Gastroesophageal sphincter (tissue), 4 donors: ENCODE results near the gene TNKS1BP1. TPM values are rescaled to one million over a fixed set of nuclear protein-coding genes. Genes with fewer than 3 reads are reported as not detected.
"Not testable (repeated sequence)": the region's sequence is repeated elsewhere in the genome, so short reads cannot be mapped to it uniquely, and the experiment has no call there.

Experiments used
- ATAC-seq: fragments of 150-250 bp; one replicate; pipeline ENCODE4 v1.9.1; 2016; ENCODE audit warnings: mild to moderate bottlenecking, moderate library complexity
- H3K27ac ChIP-seq, 4 donors: fragments of 200-600 bp; sonication (generic) in 3 of 4; 1 replicate in 3 of 4; 2 replicates in 1 of 4; pipeline ENCODE4 v1.5.1; 2016 to 2019
- H3K27me3 ChIP-seq: fragments of 200-600 bp; sonication (generic); one replicate; pipeline ENCODE4 v1.5.1; 2019
- H3K36me3 ChIP-seq, 2 donors: fragments of 200-600 bp; sonication (generic); one replicate each; pipeline ENCODE4 v1.5.1; 2019; ENCODE audit warnings: control low read depth in 1 of 2
- H3K4me1 ChIP-seq, 3 donors: fragments of 200-600 bp; sonication (generic); 1 replicate in 2 of 3; 2 replicates in 1 of 3; pipeline ENCODE4 v1.5.1; 2016 to 2019; ENCODE audit warnings: control low read depth in 2 of 3
- H3K4me3 ChIP-seq, 2 donors: fragments of 200-600 bp; sonication (generic); one replicate each; pipeline ENCODE4 v1.5.1; 2019; ENCODE audit warnings: mild to moderate bottlenecking in 1 of 2, moderate library complexity in 1 of 2
- H3K9me3 ChIP-seq, 3 donors: fragments of 200-600 bp; sonication (generic); one replicate each; pipeline ENCODE4 v1.5.1; 2017 to 2019; ENCODE audit warnings: control low read depth in 2 of 3
- EP300 ChIP-seq: sonication (generic); formaldehyde crosslinking; IDR thresholded peaks from one replicate; pipeline ENCODE4 v1.6.1; 2017; ENCODE audit warnings: antibody characterized with exemption, mild to moderate bottlenecking
- POLR2A ChIP-seq, 2 donors: fragments of 450-650 bp; IDR thresholded peaks; one replicate each; pipeline ENCODE4 v1.6.1; 2017; ENCODE audit warnings: antibody characterized with exemption in 2 of 2, mild to moderate bottlenecking in 2 of 2, moderate library complexity in 1 of 2
- POLR2AphosphoS5 ChIP-seq: sonication (generic); formaldehyde crosslinking; IDR thresholded peaks from one replicate; pipeline ENCODE4 v1.6.1; 2017; ENCODE audit warnings: antibody characterized with exemption
- WGBS, 2 donors: methylation state at CpG; one replicate each; pipeline ENCODE4 v1.1.5; 2018; ENCODE audit warnings: low coverage in 1 of 2; 5-methylcytosine and 5-hydroxymethylcytosine counted together
- total RNA-seq, 4 donors: library from RNA; depleted of rRNA; stranded (reverse); fragments of >200 nt; gene quantifications; one replicate each; pipeline ENCODE4 v1.1.0, GENCODE V29; 2016
- TF ChIP-seq, protein P1 (sequence below), 4 experiments: fragments of 200-600 bp in 2 of 4; fragments of 450-650 bp in 2 of 4; sonication (generic) in 1 of 4; IDR thresholded peaks; one replicate each; pipeline ENCODE4 v1.5.1; 2017 to 2019; ENCODE audit warnings: antibody characterized with exemption in 4 of 4, mild to moderate bottlenecking in 2 of 4, moderate library complexity in 2 of 4

Gene TNKS1BP1
- total RNA-seq, 4 donors from 2014 or later: 95.6 to 130 (median 108) TPM

DNA sequence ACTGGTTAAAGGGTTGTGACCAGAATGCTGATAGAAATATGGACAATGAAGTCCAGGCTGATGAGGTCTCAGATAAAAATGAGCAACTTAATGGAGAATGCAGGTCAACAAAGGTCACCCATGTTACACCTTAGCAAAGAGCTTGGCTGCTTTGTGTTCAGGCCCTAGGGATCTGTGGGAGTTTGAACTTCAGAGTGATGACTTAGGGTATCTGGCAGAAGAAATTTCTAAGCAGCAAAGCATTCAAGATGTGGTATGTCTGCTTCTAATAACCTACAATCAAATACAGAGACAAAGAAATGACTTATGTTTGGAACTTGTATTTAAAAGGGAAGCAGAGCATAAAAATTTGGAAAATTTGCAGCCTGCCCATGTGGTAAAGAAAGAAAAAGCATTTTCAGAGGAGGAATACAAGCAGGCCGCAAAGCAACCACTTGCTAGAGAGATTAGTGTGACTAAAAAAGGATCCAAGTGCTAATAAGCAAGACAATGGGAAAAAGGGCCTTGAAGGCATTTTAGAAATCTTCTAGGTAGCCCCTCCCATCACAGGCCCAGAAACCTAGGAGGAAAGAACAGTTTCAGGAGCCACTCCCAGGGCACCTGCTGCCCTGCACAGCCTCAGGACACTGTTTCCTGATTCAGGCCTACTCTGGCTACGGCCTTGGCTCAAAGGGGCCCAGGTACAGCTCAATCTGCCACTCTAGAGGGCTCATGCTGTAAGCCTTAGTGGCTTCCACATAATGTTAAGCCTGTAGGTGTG is 41.3 kb downstream of the TNKS1BP1 start:
- H3K27me3 ChIP-seq: no peaks in the 10 kb centered on the region
- 88 to 100% methylated on average over 1 of the region's 2 CpGs for WGBS, 2 donors
- H3K4me3 ChIP-seq: no peak overlapping the region
- ATAC-seq: no peak
- H3K4me1 ChIP-seq: peaks cover 0 to 9% (median 0%) of the 10 kb centered on the region in 3 donors
- TF ChIP-seq, protein P1, sequence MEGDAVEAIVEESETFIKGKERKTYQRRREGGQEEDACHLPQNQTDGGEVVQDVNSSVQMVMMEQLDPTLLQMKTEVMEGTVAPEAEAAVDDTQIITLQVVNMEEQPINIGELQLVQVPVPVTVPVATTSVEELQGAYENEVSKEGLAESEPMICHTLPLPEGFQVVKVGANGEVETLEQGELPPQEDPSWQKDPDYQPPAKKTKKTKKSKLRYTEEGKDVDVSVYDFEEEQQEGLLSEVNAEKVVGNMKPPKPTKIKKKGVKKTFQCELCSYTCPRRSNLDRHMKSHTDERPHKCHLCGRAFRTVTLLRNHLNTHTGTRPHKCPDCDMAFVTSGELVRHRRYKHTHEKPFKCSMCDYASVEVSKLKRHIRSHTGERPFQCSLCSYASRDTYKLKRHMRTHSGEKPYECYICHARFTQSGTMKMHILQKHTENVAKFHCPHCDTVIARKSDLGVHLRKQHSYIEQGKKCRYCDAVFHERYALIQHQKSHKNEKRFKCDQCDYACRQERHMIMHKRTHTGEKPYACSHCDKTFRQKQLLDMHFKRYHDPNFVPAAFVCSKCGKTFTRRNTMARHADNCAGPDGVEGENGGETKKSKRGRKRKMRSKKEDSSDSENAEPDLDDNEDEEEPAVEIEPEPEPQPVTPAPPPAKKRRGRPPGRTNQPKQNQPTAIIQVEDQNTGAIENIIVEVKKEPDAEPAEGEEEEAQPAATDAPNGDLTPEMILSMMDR (IDR thresholded peaks at IDR 0.05): no peak
- TF ChIP-seq EP300 (no peak), POLR2AphosphoS5 (no peak), POLR2A (IDR thresholded peaks at IDR 0.05) (no peak)
- no peaks in the 10 kb centered on the region for H3K9me3 ChIP-seq
- H3K36me3 ChIP-seq: no peaks in the 10 kb centered on the region
- no peak overlapping the region for H3K27ac ChIP-seq

DNA sequence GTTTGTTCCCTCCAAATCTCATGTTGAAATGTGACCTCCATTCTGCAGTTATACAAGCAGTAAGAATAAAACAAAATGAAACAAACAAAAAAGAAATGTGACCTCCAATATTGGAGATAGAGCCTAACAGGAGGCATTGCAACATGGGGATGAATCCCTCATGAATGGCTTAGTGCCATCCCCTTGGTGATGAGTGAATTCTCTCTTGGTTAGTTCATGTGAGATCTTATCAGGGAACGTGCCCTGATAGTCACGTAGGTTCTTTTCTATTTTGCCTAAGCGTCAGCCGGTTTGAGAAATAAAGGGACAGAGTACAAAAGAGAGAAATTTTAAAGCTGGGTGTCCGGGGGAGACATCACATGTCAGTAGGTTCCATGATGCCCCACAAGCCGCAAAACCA is 43.2 kb downstream of the TNKS1BP1 start:
- ATAC-seq, H3K27ac ChIP-seq: not testable (repeated sequence)
- WGBS, 2 donors: 89 to 94% methylated on average over 4 of the region's 6 CpGs

DNA sequence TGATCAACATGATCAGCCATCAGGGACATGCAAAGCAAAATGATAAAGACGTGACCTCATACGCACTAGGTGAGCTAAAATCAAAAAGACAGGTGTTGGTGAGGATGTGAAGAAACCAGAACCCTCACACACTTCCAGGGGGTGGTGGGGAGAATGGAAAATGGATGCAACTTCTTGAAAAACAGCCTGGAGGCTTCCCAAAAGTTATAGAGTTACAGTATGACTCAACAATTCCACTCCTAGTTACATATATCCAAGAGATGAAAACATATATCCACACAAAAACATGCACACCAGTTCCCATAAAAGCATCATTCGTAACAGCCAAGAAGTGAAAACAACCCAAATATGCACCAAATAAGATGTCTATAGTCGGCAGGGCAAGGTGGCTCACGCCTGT is 45.6 kb downstream of the TNKS1BP1 start:
- TF ChIP-seq POLR2AphosphoS5: no peak
- no peak for TF ChIP-seq EP300
- TF ChIP-seq, protein P1 (IDR thresholded peaks at IDR 0.05): no peak
- TF ChIP-seq POLR2A (IDR thresholded peaks at IDR 0.05): no peak
- Histone ChIP-seq H3K27ac (peak overlapping the region in 2 of 4 donors; percentile 39 to 80), H3K27me3 (no peaks in the 10 kb centered on the region), H3K9me3 (no peaks in the 10 kb centered on the region), H3K4me3 (no peak overlapping the region), H3K36me3 (no peaks in the 10 kb centered on the region), H3K4me1 (peaks cover 6 to 27% (median 13%) of the 10 kb centered on the region in 3 donors)
- ATAC-seq: no peak
- 82 to 93% methylated on average over 4 to 5 of the region's 5 CpGs for WGBS, 2 donors

More for the DNA sequence above, 43.2 kb downstream of the TNKS1BP1 start:
- H3K27me3 ChIP-seq, H3K4me3 ChIP-seq, H3K36me3 ChIP-seq, H3K9me3 ChIP-seq: not testable (repeated sequence)
- peaks cover 6 to 27% (median 13%) of the 10 kb centered on the region in 3 donors for H3K4me1 ChIP-seq

DNA sequence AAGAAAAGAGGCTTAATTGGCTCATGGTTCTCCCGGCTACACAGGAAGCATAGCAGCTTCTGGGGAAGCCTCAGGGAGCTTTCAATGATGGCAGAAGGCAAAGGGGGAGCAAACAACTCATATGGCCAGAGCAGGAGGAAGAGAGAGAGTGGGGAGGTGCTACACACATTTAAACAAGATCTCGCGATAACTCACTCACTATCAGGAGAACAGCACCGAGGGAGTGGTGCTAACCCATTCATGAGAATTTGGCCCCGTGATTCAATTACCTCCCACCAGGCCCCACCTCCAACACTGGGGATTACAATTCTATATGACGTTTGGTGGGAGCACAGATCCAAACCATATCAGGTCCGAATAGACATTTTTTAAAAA is 46.0 kb downstream of the TNKS1BP1 start:
- H3K27me3 ChIP-seq: no peaks in the 10 kb centered on the region
- TF ChIP-seq, protein P1 (IDR thresholded peaks at IDR 0.05): no peak
- no peak for TF ChIP-seq EP300
- TF ChIP-seq POLR2AphosphoS5: no peak
- TF ChIP-seq POLR2A (IDR thresholded peaks at IDR 0.05): no peak
- peaks cover 0 to 3% (median 0%) of the 10 kb centered on the region in 3 donors for H3K9me3 ChIP-seq
- ATAC-seq: no peak
- H3K4me3 ChIP-seq: no peak overlapping the region
- H3K4me1 ChIP-seq: peaks cover 6 to 27% (median 13%) of the 10 kb centered on the region in 3 donors
- H3K27ac ChIP-seq: peak overlapping the region in 3 of 4 donors; percentile 39 to 80 (median 72)
- 78 to 85% methylated on average over 6 to 7 of the region's 7 CpGs for WGBS, 2 donors
- H3K36me3 ChIP-seq: no peaks in the 10 kb centered on the region

DNA sequence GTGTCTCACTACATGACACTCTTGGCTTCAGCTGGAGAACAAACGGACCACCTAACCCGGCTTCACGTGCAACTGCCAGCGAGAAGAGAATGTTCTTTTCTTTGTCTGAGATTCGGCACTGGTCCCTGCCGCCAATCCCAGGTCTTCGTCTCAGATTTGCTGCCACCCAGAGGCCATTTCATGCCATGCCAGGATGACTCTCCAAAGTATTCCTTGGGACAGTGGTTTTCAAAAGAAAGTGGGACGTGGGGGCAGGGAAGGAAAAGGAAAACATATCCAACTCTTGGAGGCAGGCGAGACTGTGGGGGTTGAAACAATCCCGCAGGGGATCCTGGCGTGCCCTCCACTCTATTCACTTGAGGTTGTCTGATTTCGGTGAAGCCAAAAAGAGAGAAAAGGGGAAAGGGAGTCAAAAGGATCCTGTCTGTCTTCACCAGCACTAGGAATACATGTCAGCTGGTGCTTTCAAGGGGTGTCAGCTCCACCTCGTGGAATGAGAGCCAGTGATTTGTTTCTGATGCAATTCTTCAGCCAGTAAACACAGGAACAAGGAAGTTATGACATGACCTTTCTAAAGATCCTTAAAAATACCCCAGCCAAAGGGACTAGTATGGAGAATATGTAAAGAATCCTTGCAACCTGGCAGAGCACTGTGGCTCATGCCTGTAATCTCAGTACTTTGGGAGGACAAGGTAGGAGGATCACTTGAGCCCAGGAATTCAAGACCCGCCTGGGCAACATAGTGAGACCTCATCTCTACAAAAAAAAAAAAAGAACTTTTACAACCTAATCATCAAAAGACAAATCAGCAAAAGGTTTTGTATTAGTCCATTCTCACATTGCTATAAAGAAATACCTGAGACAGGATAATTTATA is 46.7 kb downstream of the TNKS1BP1 start:
- Histone ChIP-seq H3K27me3 (no peaks in the 10 kb centered on the region), H3K36me3 (no peaks in the 10 kb centered on the region), H3K4me1 (peaks cover 6 to 27% (median 13%) of the 10 kb centered on the region in 3 donors), H3K27ac (peak overlapping the region; percentile 70 to 90 (median 76)), H3K9me3 (peaks cover 0 to 10% (median 0%) of the 10 kb centered on the region in 3 donors), H3K4me3 (peak overlapping the region in 1 of 2 donors; percentile 20)
- 9 to 13% methylated on average over 8 to 14 of the region's 14 CpGs for WGBS, 2 donors
- TF ChIP-seq POLR2AphosphoS5 (no peak), EP300 (no peak), POLR2A (IDR thresholded peaks at IDR 0.05) (no peak)
- TF ChIP-seq, protein P1 (IDR thresholded peaks at IDR 0.05): peak; percentile 70 to 88 (median 82)
- peak; percentile 87 for ATAC-seq
